LHCN-M2 (cell line): ENCODE data around the gene KRTAP4-4. TPM values are rescaled to one million over a fixed set of nuclear protein-coding genes. Genes with fewer than 3 reads are reported as not detected.
A peak's percentile ranks its signal among the peaks of the same experiment; 100 is the strongest.
"Not testable (repeated sequence)": the region's sequence is repeated elsewhere in the genome, so short reads cannot be mapped to it uniquely, and the experiment has no call there.

Experiments
- DNase-seq: peaks from one replicate; pipeline ENCODE4 v3.0.0-alpha.2; 2012; ENCODE audit warnings: low read depth
- total RNA-seq: library from RNA; depleted of rRNA; stranded (reverse); fragments of >200 nt; gene quantifications from 2 replicates; pipeline ENCODE4 v1.2.3, GENCODE V29; 2014

KRTAP4-4 gene
- total RNA-seq, 1 experiment from 2014 or later, result not detected

DNA sequence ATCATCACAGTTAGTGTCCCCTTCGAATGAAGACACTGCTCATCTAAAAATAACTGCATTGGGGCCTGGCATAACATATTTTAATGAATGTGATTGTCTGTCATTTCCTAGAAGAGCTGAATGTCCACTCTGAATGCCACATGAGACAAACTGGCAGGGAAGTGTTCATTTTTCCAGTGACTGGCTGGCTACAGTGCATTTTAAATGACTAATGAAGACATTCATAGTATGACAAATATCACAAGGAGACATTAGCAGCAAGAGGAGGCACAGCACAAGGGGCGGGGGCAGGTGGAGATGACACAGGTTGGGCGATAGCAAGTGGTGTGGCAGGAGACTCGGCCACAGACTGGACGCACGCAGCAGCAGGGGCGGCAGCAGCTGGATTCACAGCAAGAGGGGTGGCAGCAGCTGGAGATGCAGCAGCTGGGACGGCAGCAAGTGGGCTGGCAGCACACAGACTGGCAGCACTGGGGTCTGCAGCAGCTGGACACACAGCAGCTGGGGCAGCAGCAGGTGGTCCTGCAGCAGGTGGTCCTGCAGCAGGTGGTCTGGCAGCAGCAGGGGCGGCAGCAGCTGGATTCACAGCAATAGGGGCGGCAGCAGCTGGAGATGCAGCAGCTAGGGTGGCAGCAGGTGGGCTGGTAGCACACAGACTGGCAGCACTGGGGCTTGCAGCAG lies 11.4 kb downstream of the KRTAP4-4 start:
- peak; percentile 10 for DNase-seq

DNA sequence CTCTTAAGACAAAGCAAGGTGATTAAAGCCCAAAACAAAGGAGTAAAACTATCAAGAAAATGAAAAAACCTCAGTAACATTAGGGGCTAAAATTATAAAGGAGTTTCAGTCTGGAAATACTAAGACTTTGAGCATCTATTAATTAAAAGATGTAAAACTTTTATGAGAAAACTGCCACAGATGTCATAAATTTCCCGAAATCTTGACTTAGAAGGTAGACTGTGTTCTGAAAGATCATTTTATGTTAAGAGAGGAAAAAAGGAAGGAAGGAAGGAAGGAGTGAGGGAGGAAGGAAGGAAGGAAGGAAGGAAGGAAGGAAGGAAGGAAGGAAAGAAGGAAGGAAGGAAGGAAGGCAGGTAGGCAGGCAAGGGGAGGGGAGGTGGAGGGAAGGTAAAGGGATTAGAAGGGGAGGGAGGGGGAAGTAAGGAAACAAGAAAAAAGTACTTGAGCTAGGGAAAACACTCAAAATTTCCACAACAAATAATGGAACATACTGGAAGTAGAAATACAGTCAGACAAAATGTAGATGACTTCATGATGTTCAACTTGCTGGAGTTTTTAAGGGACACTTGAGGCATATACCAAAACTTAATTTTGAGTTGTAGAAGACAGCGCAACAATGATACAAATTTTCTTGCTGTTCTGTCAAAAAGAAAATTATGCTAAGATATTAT lies 12.9 kb downstream of the KRTAP4-4 start:
- DNase-seq, result no peak

DNA sequence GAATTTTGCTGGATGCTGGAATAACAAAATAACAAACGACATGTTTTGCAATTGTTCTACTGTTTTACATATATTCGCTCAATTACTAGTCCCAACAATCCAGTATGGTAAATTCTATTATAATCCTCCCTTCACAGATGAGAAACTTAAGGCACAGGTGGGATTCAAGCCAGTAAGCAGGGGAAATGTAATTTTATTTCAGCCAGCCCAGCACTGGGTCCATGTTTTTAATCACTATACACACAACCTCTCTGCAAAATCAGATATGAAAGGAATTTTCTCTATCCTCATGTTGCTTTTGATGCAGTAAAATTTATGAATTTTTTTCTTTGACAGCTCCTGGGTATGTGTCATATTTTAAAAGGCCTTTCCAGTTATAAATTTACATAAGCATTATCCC lies 15.3 kb downstream of the KRTAP4-4 start:
- DNase-seq, result no peak

DNA sequence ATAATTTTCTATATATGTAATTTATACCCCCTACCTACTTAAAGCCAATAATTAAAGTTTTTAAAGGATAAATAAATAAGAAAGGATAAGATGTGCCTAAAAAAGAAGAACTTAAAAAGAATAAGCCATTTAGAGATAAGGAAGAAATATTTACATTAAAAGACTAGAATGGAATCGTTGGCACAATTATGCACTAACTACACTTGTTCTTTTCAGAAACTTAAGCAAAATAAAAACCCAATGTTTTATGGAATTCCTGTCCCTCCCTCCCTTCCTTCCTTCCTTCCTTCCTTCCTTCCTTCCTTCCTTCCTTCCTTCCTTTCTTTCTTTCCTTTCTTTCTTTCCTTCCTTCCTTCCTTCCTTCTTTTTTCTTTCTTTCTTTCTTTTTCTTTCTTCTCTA lies 15.7 kb downstream of the KRTAP4-4 start:
- no peak for DNase-seq

DNA sequence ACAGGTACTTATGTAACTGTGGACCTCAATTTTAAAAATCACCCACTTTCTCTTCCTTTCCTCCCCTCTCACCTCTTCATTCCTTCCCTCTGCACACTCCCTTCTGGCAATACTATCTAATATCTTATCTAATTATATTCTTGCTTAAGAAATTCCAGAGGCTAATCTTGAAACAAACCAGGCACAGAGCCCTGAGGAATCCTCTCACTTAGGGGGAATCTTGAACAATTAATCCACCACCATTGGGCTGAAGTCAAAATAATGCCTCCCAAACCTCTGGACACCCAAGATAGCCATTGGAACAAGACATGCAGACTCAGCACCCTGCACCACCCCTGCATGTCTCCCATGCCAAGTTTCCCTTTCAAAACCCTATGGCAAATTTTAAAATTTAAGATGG lies 19.2 kb downstream of the KRTAP4-4 start:
- no peak for DNase-seq

DNA sequence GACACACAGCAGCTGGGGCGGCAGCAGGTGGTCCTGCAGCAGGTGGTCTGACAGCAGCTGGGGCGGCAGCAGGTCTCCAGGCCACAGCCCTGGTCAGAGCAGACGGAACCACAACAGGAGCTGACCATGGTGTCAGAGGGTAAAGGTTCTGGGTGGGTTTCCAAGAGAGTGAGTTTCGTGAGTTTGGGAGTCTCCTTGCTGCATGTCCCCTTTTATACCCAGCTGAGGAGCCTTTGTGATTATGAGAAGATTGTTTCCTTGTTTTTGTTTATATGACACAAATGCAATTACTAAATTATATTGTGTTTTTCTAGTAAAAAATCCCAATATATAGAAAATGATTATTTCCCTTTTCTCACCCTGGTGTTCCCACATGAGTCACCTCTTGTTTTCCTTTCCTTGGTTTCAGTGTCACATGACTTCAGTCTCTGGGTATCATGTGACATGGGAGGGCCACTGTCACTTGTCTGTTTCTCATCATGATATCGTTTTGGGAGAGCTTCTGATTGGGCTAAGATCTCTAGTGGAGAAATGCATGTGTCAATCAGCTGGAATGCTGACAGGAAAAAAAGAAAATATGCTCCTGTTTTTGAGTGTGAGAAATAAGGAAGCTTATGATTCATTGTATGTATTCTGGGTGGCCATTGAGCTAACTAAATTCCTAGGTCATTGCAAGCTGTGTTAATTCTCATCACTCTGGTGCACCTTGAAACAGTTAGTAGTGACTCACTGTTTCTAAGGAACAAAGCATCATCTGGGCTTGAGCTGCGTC lies 20.0 kb downstream of the KRTAP4-4 start, which contains the start of gene KRTAP4-6:
KRTAP4-6 (minus strand) TSS at position 185 of the 772 bp plus-strand sequence; CDS start at position 128, 57 bp downstream.
- peak; percentile 61 for DNase-seq

DNA sequence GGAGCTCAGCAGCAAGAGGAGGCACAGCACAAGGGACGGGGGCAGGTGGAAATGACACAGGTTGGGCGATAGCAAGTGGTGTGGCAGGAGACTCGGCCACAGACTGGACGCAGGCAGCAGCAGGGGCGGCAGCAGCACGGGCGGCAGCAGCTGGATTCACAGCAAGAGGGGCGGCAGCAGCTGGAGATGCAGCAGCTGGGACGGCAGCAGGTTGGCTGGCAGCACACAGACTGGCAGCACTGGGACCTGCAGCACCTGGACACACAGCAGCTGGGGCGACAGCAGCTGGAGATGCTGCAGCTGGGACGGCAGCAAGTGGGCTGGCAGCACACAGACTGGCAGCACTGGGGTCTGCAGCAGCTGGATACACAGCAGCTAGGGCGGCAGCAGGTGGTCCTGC lies 20.7 kb downstream of the KRTAP4-4 start:
- DNase-seq, result not testable (repeated sequence)

DNA sequence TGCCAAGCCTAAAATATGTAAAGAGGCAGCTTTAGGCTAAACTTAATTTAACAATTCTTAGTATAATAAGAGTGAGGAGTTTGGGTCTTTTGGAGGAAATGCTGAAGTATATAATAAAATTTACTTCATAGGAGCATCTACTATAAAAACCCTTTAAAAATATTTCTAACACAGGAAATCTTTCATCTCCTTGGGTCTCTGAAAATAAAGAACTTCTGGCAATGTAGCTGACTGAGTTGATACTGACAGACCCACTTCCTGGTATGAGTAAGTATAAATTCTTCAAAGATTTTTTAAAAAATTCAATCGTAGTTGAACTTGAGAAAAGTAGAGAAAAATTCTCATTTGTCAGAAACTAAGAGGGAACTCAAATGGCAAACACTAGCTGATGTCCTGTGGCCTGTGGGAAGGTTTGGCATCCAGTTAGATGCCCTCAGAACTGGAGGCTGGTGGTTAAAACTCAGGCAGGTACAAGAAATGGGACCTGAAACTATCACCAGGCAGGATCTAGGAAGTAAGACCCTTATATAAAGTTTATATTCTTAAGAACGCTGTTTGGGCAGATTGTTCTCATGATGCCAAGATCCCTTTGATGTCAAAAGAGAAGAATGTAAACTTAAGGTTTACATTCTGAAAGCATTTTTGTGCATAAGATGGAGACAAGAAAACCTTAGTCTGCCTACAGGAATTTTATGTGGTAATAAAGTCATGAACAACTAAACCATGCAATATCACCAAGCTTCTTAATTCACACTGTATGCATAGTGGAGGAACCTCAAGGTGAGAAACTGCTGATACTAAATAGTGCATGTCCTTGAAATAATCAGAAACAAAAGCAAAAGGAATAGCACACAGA lies 26.4 kb downstream of the KRTAP4-4 start:
- DNase-seq, result no peak

DNA sequence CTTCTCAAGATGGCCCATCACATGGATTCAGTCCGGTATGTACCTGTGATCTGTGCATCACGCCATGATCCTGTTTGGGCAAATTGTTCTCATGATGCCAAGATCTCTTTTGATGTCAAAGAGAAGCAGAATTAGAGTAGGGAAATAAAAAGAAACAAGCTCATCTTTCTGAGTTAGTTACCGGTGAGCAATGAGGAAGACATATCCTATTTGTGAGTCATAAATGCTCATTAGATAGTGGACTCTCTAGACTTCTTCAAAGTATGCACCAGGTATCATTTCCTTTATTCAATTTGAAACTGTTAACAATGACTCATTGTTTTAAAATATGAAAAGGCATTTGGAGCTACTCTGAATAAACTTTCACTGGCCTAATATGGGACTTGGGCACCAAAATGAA lies 28.6 kb downstream of the KRTAP4-4 start:
- peak; percentile 37 for DNase-seq

DNA sequence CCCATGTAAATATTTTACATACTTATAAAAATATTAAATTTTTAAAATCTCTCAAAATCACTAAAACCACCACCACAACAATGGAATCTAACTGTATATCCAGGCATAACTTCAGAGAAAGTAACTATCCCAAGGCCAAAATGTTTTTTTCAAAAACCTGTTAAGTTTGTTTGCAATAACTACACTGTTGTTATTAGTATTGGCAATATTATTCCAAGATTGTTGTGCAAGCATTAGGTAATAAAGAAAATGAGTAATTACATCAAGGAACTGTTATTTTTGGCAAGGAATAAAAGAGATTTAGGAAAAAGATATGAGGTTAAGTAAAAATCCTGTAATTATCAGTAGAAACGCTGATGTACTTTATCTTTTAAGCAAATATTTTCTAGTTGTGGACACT lies 33.2 kb downstream of the KRTAP4-4 start:
- no peak for DNase-seq

DNA sequence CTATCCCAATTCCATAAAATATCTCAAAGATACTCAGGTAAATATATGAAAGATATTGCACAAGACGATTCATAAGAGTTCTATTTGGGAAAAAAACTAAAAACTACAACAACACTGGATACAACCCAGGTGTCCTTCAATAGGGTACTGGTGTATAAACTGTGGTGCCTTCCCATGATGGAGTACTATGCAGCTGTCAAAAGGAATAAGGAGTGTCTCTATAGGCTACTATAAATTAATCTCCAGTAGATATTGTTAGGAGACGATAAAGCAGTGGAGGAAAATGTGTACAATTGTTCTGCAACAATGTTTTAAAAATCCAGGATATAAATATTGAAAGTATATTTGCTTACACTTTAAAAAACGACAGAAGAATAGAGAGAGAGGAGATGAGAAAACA lies 34.1 kb downstream of the KRTAP4-4 start:
- DNase-seq, result no peak

DNA sequence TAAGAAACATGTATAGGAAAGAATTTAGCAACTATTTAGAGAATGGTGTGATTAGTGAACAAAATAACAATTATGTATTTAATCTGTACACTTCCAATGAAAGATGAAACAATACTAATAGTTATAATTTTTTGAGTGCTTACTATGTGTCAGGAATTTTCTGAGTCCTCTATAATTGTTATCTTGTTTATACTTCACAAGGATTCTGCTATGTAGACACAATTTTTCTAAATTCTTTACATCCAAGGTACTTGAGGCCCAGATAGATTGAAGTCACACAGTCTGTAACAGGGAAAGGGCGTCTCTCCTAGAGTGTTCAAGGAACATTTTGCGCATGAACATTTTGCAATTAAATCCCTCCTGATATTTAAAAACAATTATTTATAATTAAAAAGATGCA lies 35.5 kb downstream of the KRTAP4-4 start:
- DNase-seq, result no peak

DNA sequence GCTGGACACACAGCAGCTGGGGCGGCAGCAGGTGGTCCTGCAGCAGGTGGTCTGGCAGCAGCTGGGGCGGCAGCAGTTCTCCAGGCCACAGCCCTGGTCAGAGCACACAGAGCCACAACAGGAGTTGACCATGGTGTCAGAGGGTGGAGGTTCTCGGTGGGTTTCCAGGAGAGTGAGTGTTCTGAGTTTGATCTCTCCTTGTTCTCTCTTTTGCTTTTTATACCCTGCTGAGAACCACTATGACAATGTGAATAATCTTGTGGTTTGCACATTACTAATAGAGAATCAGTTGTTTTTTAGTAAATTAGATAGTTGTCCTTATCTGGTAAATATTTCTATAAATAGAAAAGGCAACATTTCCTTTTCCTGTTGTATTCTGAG lies 36.6 kb downstream of the KRTAP4-4 start, which contains the start of gene KRTAP4-12:
KRTAP4-12 (minus strand) TSS at position 192 of the 381 bp plus-strand sequence; CDS start at position 132, 60 bp downstream.
- peak; percentile 3 for DNase-seq

DNA sequence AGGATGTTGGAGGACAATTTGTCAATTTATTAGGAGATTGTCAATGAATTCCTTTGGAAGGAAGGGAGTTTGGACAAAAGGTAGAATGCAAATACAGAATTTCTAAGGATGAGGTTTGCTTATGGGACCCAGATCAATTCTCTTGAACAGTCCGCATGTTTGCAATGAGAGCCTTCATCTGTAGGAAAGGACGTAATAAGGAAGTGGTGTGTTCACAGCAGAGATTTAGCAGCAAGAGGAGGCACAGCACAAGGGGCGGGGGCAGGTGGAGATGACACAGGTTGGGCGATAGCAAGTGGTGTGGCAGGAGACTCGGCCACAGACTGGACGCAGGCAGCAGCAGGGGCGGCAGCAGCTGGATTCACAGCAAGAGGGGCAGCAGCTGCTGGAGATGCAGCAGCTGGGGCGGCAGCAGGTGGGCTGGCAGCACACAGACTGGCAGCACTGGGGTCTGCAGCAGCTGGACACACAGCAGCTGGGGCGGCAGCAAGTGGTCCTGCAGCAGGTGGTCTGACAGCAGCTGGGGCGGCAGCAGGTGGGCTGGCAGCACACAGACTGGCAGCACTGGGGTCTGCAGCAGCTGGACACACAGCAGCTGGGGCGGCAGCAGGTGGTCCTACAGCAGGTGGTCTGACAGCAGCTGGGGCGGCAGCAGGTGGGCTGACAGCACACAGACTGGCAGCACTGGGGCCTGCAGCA lies 37.1 kb downstream of the KRTAP4-4 start:
- not testable (repeated sequence) for DNase-seq

DNA sequence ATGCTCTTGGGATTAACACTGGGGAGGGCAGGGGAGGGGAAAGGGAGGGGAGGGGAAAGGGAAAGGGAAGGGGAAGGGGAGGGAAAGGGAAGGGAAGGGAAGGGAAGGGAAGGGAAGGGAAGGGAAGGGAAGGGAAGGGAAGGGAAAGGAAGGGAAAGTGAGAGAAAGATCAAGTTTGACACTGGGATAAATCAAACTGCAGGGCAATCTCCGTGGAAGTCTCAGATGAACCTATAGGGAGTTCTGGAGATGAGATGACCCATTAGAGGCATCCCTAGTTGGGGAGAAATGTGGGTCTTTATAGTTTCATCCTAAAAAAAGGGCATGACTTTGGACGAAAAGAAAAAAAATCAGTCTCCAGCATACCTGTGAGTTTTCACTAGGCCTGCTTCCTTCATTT lies 38.8 kb downstream of the KRTAP4-4 start:
- no peak for DNase-seq

DNA sequence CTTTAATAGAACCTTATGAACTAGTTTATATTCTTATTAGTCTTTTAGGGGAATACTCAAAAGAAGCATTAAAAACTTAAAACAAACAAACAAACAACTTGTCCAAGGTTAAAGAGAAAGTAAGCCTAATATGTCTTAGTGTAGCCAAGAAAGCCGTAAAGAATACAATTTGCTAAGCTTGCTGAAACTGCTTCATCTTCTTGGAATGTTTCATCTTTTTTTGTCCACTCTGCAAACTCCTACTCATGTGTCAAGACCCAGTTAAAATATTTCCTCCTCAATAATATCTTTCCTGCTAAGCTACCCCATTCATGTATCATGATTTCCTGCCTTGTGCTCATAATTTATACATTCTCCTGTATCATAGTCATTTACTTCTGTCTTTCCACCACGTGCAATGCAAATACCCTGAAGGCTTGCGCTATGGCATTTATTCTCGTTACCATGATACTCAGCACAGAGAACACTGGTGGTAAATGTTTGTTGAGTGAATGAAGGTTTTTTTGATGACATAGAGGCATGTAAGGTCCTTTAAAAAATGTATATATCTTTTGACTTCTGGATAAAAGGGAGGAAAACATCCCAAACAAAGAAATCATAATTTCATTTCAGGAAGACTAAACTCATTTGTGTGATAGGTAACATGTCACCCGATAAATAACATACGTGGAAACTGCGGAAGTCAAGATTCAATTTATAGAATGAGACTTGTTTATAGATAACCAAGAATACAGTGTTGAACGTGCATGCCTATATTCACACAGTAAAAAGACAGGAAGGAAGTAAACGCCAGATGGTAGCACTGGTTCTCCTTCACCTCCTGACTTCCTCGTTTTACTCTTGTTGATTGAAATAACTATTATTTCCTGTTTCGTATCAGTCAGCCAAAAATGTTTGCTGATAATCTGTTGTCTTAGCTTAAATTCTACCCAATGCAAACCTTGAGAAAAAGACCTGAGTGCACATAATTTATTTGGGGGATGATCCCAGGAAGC lies 40.6 kb downstream of the KRTAP4-4 start:
- DNase-seq, result not testable (repeated sequence)

DNA sequence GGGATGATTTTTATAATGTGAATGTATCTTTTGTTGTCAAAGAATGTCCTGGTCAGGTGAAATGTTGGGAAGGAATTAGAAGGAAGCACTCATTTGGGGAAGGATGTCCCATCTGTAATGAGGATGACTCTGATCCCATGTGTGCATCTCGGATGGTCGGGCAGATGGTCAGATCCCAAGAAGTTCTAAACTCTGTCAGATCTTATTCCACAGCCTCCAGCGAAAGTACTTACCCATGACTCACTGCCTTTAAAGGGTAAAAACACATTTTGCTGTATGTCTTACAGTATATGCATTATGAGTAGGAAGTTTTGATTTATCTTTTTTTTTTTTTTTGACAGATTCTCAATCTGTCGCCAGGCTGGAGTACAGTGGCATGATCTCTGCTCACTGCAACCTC lies 41.8 kb downstream of the KRTAP4-4 start:
- no peak for DNase-seq

DNA sequence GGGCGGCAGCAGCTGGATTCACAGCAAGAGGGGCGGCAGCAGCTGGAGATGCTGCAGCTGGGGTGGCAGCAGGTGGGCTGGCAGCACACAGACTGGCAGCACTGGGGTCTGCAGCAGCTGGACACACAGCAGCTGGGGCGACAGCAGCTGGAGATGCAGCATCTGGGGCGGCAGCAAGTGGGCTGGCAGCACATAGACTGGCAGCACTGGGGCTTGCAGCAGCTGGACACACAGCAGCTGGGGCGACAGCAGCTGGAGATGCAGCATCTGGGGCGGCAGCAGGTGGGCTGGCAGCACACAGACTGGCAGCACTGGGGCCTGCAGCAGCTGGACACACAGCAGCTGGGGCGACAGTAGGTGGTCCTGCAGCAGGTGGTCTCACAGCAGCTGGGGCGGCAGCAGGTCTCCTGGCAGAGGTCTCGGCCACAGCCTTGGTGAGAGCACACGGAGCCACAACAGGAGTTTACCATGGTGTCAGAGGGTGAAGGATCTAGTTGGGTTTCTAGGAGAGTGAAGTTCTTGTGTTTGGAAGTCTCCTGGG lies 42.6 kb downstream of the KRTAP4-4 start, which contains the start of gene KRTAP4-11:
KRTAP4-11 (minus strand) TSS at position 528 of the 541 bp plus-strand sequence; CDS start at position 470, 58 bp downstream.
- peak; percentile 6 for DNase-seq

DNA sequence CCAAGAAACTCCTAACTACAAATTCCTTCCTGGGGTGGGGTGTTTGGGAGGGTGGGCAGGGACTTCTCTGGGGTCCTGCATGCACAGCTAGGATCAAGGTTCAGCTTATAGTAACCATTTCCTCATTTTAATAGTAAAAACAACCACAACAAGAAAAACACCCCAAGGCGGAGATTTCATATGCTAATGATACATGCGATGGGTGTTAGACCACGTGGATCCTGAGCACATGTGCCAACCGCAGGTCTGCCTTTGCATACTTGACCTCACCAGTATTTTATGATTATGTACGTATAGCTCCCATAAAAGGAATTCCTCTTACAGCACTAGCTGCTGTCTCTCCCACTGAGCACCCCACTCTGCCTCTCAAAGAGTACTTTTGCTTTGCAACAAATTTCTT lies 44.3 kb downstream of the KRTAP4-4 start:
- DNase-seq, result no peak
